Measurements from ENCODE around the gene SMAD5.

DNA sequence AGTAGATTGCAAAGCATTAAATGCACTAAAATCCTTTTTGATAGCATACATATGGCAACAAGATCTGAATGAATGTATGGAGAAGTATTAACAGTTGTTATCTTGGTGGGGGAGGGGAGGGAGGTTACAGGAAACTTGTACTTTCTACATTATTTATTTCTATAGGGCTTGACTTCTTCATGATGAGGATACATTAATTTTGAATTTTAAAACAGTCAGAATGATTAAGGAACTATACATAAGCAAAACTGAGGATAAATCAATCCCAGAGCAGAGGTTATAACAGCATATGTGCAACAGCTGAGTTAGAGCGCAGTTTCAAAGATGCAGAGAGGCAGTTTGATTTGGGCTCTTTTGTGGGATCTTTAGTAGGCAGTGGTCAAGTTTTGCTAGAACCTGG, 23.9 kb upstream of the SMAD5 start:
- no peak for TF ChIP-seq EZH2 (IDR thresholded peaks at IDR 0.05; ENCODE audit: borderline replicate concordance)
- TF ChIP-seq, protein P1, sequence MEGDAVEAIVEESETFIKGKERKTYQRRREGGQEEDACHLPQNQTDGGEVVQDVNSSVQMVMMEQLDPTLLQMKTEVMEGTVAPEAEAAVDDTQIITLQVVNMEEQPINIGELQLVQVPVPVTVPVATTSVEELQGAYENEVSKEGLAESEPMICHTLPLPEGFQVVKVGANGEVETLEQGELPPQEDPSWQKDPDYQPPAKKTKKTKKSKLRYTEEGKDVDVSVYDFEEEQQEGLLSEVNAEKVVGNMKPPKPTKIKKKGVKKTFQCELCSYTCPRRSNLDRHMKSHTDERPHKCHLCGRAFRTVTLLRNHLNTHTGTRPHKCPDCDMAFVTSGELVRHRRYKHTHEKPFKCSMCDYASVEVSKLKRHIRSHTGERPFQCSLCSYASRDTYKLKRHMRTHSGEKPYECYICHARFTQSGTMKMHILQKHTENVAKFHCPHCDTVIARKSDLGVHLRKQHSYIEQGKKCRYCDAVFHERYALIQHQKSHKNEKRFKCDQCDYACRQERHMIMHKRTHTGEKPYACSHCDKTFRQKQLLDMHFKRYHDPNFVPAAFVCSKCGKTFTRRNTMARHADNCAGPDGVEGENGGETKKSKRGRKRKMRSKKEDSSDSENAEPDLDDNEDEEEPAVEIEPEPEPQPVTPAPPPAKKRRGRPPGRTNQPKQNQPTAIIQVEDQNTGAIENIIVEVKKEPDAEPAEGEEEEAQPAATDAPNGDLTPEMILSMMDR (IDR thresholded peaks at IDR 0.05; ENCODE audit: poor library complexity): no peak
- no peak for TF ChIP-seq EZH2phosphoT487 (IDR thresholded peaks at IDR 0.05; ENCODE audit: low read depth, severe bottlenecking, unreplicated experiment)
